HepG2 (cell line): ENCODE data around the gene PNLIPRP3.

Experiments used
- TAF1 ChIP-seq: sonication (generic); formaldehyde crosslinking; IDR thresholded peaks from 2 replicates; pipeline ENCODE4 v1.4.0; 2020; ENCODE audit warnings: missing genetic modification reagents
- ZEB1 ChIP-seq: IDR thresholded peaks from 2 replicates; pipeline ENCODE4 v1.6.1; 2012; ENCODE audit warnings: mild to moderate bottlenecking, low read depth, inconsistent platforms; ENCODE audit not compliant: insufficient replicate concordance
- ZNF562 ChIP-seq: sonication (generic); formaldehyde crosslinking; IDR thresholded peaks from 2 replicates; pipeline ENCODE4 v1.8.0; 2022; ENCODE audit warnings: missing genetic modification reagents, borderline replicate concordance
- TF ChIP-seq, protein P1 (sequence below): sonication (generic); formaldehyde crosslinking; IDR thresholded peaks from 2 replicates; pipeline ENCODE4 v1.5.0; 2020; ENCODE audit warnings: mild to moderate bottlenecking, missing genetic modification reagents, moderate library complexity
- TF ChIP-seq, protein P2 (sequence below), 2 experiments: sonication (generic) in 1 of 2; formaldehyde crosslinking in 1 of 2; IDR thresholded peaks; 2 replicates each; pipeline versions ENCODE4 v1.5.1 to v1.6.1; 2011 to 2020; ENCODE audit warnings: borderline replicate concordance in 1 of 2, low read depth in 1 of 2, low read length in 1 of 2, mild to moderate bottlenecking in 1 of 2, missing genetic modification reagents in 1 of 2, moderate library complexity in 1 of 2

DNA sequence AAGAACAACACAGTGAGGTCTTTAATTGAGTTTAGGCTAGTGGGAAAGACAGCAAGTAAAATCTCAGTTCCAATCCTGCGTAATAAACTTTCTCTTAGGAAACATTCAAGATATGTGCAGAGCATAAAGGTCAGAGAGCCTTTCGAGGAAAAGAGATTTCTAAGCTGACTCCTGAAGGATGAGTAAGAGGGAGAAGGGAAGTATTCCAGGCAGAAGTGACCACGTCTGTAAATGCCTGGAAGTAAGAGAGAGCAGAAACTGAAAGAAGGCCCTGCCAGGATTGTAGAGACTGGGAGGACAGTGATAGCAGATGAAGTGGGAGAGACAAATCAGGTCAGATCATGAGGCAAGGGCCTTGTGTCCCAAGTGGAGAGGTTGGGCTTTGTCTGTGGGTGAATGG, 41.8 kb downstream of the PNLIPRP3 start:
- TF ChIP-seq ZNF562 (CRISPR knock-in tag), result no peak
- TF ChIP-seq, protein P1, sequence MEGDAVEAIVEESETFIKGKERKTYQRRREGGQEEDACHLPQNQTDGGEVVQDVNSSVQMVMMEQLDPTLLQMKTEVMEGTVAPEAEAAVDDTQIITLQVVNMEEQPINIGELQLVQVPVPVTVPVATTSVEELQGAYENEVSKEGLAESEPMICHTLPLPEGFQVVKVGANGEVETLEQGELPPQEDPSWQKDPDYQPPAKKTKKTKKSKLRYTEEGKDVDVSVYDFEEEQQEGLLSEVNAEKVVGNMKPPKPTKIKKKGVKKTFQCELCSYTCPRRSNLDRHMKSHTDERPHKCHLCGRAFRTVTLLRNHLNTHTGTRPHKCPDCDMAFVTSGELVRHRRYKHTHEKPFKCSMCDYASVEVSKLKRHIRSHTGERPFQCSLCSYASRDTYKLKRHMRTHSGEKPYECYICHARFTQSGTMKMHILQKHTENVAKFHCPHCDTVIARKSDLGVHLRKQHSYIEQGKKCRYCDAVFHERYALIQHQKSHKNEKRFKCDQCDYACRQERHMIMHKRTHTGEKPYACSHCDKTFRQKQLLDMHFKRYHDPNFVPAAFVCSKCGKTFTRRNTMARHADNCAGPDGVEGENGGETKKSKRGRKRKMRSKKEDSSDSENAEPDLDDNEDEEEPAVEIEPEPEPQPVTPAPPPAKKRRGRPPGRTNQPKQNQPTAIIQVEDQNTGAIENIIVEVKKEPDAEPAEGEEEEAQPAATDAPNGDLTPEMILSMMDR (CRISPR knock-in tag), result no peak
- TF ChIP-seq TAF1 (CRISPR knock-in tag), result no peak
- no peak for TF ChIP-seq ZEB1
- TF ChIP-seq, protein P2, sequence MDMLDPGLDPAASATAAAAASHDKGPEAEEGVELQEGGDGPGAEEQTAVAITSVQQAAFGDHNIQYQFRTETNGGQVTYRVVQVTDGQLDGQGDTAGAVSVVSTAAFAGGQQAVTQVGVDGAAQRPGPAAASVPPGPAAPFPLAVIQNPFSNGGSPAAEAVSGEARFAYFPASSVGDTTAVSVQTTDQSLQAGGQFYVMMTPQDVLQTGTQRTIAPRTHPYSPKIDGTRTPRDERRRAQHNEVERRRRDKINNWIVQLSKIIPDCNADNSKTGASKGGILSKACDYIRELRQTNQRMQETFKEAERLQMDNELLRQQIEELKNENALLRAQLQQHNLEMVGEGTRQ (IDR thresholded peaks at IDR 0.05; ENCODE audit: low read depth, low read length), result no peak
- TF ChIP-seq, protein P2 (CRISPR knock-in tag; IDR thresholded peaks at IDR 0.05; ENCODE audit: borderline replicate concordance), result no peak
